ENCODE results near the gene TIMP2. TPM values are rescaled to one million over a fixed set of nuclear protein-coding genes. Genes with fewer than 3 reads are reported as not detected.

The TIMP2 gene
- total RNA-seq, 1 experiment from 2014 or later = 62.4 TPM

- TF ChIP-seq SIN3A (IDR thresholded peaks at IDR 0.05; ENCODE audit: borderline replicate concordance, insufficient read depth, low read depth, low read length) (no peak), TCF7L2 (IDR thresholded peaks at IDR 0.05; ENCODE audit: low read depth, low read length) (no peak), REST (IDR thresholded peaks at IDR 0.05; ENCODE audit: insufficient read depth in 1 of 2, low read depth in 2 of 2, low read length in 1 of 2) (no peak), POLR2AphosphoS5 (IDR thresholded peaks at IDR 0.05; ENCODE audit: low read depth, low read length) (no peak), CTCF (IDR thresholded peaks at IDR 0.05) (no peak)
- no peaks in the 10 kb centered on the region for H3K27me3 ChIP-seq (ENCODE audit: control insufficient read depth, insufficient read depth, low read length)
- H3K4me1 ChIP-seq (ENCODE audit: control insufficient read depth, insufficient read depth, low read length) = peaks cover 12% of the 10 kb centered on the region
- H3K36me3 ChIP-seq (ENCODE audit: control insufficient read depth, insufficient read depth, low read length) = no peaks in the 10 kb centered on the region
- DNase-seq (ENCODE audit: low read depth, low spot score) (no peak), ATAC-seq (no peak)
- in situ Hi-C loops (cut with HindIII; ENCODE audit: low pct_unique_long_range_greater_than_20kb, low sequenced_read_pairs) (no loop called here), intact Hi-C loops (cut with micrococcal nuclease; ENCODE audit: unreplicated experiment) (no loop called here)
- no TSS peak for BruUV-seq (replicated peaks)
- ChIA-PET CTCF (no interaction called here), POLR2A (no interaction called here)
- H3K27ac ChIP-seq (ENCODE audit: low read length) = no peak overlapping the region
- no peaks in the 10 kb centered on the region for H3K9me3 ChIP-seq (ENCODE audit: control insufficient read depth, insufficient read depth, low read depth, low read length)
- H3K4me3 ChIP-seq (ENCODE audit: low read depth in 2 of 2, low read length in 2 of 2) = no peak overlapping the region
These were observed 48.0 kb upstream of the TIMP2 start for GRCh38 chr17:78973196-78973595.

GRCh38 chr17:78972507-78973105 is 47.4 kb upstream of the TIMP2 start:
- ChIA-PET POLR2A (no interaction called here), CTCF (interaction anchor here (3.0 kb wide), 1 partner anchor 107 kb away, joined by 33 read pairs; no protein-coding TSS in a partner anchor)
- H3K4me1 ChIP-seq (ENCODE audit: control insufficient read depth, insufficient read depth, low read length) = peaks cover 6% of the 10 kb centered on the region; the same call in 1 of the 2 replicates
- TF ChIP-seq REST (IDR thresholded peaks at IDR 0.05; ENCODE audit: insufficient read depth in 1 of 2, low read depth in 2 of 2, low read length in 1 of 2) = no peak
- no peak for TF ChIP-seq CTCF (IDR thresholded peaks at IDR 0.05)
- no peak overlapping the region for H3K27ac ChIP-seq (ENCODE audit: low read length)
- no TSS peak for BruUV-seq (replicated peaks)
- ATAC-seq = no peak
- H3K4me3 ChIP-seq (ENCODE audit: low read depth in 2 of 2, low read length in 2 of 2) = no peak overlapping the region
- in situ Hi-C loops (cut with HindIII; ENCODE audit: low pct_unique_long_range_greater_than_20kb, low sequenced_read_pairs) (no loop called here), intact Hi-C loops (cut with micrococcal nuclease; ENCODE audit: unreplicated experiment) (no loop called here)
- no peaks in the 10 kb centered on the region for H3K36me3 ChIP-seq (ENCODE audit: control insufficient read depth, insufficient read depth, low read length)
- H3K27me3 ChIP-seq (ENCODE audit: control insufficient read depth, insufficient read depth, low read length) = no peaks in the 10 kb centered on the region
- H3K9me3 ChIP-seq (ENCODE audit: control insufficient read depth, insufficient read depth, low read depth, low read length) = no peaks in the 10 kb centered on the region
- DNase-seq (ENCODE audit: low read depth, low spot score) = no peak
